GM12864 (cell line): Measurements from ENCODE around the gene RNF123.

Experiments
- DNase-seq: peaks from one replicate; pipeline ENCODE4 v3.0.0-alpha.2; 2011; ENCODE audit warnings: low read depth
- H3K4me3 ChIP-seq: 2 replicates; pipeline ENCODE4 v1.5.1; 2011; ENCODE audit warnings: mild to moderate bottlenecking, low read depth, low read length, control low read depth
- CTCF ChIP-seq: IDR thresholded peaks from 2 replicates; pipeline ENCODE4 v1.5.1; 2011; ENCODE audit warnings: low read depth, mild to moderate bottlenecking, moderate library complexity, low read length, control low read depth, inconsistent platforms; ENCODE audit errors: missing control alignments

Gene RNF123

GRCh38 chr3:49725906-49726681 is 36.7 kb downstream of the RNF123 start:
- no peak for TF ChIP-seq CTCF
- no peak overlapping the region for H3K4me3 ChIP-seq
- no peak for DNase-seq

DNA sequence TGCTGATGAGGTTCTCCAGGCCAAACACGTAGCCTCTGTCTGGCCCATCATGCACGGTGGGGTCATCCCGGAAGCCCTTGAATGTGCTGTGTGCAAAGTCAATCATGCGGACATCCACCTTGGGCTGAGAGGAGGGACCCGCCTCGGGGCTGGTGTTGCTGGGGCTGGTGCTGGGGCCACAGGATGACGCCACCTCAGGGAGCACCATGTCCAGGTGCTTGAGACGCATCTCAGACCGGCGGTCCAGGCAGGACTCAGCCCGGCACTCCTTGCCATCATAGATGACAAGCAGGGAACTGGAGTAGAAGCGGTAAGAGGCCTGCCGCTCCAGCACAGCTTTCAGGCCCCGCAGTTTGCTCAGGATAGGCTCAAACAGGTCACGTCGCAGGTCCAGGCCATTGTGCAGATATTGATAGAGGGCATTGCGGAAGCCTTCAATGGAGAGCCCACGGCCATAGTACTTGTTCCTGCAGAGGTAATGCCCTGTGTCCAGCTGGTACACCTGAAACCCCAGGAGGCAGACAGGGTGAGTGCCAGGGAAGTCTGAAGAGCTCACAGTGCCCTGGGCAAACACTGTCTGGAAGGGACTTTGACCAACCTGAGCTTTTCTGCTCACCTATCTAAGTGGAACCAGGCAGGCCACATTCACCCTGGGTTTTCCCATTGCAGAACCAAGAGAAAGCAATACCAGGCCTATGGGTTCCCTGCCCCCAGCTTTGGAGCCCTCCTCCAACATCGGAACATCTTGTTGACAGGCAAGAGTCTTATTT is 38.0 kb downstream of the RNF123 start:
- no peak overlapping the region for H3K4me3 ChIP-seq
- TF ChIP-seq CTCF: no peak
- no peak for DNase-seq

- no peak for DNase-seq
- no peak for TF ChIP-seq CTCF
- no peak overlapping the region for H3K4me3 ChIP-seq
These were observed 38.6 kb downstream of the RNF123 start for GRCh38 chr3:49727924-49728361.

GRCh38 chr3:49729966-49730609 is 40.7 kb downstream of the RNF123 start:
- no peak for TF ChIP-seq CTCF
- no peak overlapping the region for H3K4me3 ChIP-seq
- DNase-seq: no peak

GRCh38 chr3:49732597-49732996 is 43.2 kb downstream of the RNF123 start:
- DNase-seq: no peak
- no peak for TF ChIP-seq CTCF
- H3K4me3 ChIP-seq: no peak overlapping the region

GRCh38 chr3:49733551-49733950 is 44.2 kb downstream of the RNF123 start:
- DNase-seq: no peak
- no peak for TF ChIP-seq CTCF
- H3K4me3 ChIP-seq: no peak overlapping the region
